Spleen (tissue), 7 donors: ENCODE data around the gene TMEM38A.

Experiments
- POLR2AphosphoS5 ChIP-seq, 3 donors: sonication (generic); formaldehyde crosslinking; IDR thresholded peaks; one replicate each; pipeline ENCODE4 v1.5.1; 2017; ENCODE audit warnings: antibody characterized with exemption in 3 of 3
- TF ChIP-seq, protein P1 (sequence below), 11 experiments: fragments of 200-600 bp in 7 of 11; fragments of 450-650 bp in 4 of 11; sonication (generic) in 4 of 11; IDR thresholded peaks in 8 of 11; conservative IDR thresholded peaks in 3 of 11; 1 replicate in 7 of 11; 2 replicates in 4 of 11; pipeline versions ENCODE4 v1.4.0 to v1.8.0; 2016 to 2021; ENCODE audit warnings: antibody characterized with exemption in 11 of 11, inconsistent platforms in 4 of 11, mild to moderate bottlenecking in 1 of 11
- donor health status: DM: no; HTN: no; CAD: no; lungs with moderate emphysema.
- donor health status: DM: no; HTN: no; CAD: no.
- donor health status: DM: no; HTN: no; CAD: no.

GRCh38 chr19:16618248-16618647 lies 42.7 kb upstream of the TMEM38A start:
- TF ChIP-seq, protein P1, sequence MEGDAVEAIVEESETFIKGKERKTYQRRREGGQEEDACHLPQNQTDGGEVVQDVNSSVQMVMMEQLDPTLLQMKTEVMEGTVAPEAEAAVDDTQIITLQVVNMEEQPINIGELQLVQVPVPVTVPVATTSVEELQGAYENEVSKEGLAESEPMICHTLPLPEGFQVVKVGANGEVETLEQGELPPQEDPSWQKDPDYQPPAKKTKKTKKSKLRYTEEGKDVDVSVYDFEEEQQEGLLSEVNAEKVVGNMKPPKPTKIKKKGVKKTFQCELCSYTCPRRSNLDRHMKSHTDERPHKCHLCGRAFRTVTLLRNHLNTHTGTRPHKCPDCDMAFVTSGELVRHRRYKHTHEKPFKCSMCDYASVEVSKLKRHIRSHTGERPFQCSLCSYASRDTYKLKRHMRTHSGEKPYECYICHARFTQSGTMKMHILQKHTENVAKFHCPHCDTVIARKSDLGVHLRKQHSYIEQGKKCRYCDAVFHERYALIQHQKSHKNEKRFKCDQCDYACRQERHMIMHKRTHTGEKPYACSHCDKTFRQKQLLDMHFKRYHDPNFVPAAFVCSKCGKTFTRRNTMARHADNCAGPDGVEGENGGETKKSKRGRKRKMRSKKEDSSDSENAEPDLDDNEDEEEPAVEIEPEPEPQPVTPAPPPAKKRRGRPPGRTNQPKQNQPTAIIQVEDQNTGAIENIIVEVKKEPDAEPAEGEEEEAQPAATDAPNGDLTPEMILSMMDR (IDR thresholded peaks at IDR 0.05 in 8 of 11, conservative IDR thresholded peaks at IDR 0.05 in 3 of 11), result no peak
- peak in 1 of 3 donors; percentile 7 for TF ChIP-seq POLR2AphosphoS5 (IDR thresholded peaks at IDR 0.05)
